Measurements from ENCODE around the gene GNPAT. TPM values are rescaled to one million over a fixed set of nuclear protein-coding genes. Genes with fewer than 3 reads are reported as not detected.

The GNPAT gene
- total RNA-seq, 2 experiments from 2014 or later: 11.8 to 12.8 TPM

DNA sequence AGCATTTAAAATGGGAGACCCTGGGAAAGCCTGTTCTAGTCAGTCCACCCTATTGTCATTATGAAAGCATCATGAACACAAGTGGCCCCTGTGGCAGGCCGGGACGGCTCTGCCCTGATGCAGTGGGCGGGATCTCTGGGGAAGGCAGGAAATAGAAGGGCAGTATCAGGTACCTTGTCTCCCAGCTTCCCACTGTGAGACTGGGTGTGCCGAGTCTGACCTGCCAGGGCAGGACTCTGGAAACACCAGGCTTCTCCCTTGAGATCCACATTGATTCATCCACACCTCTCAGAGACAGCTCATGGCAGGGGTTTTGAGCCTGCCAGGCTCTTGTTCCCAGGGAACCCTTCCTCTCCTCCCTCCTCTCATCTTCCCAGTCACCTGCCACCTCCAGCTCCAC, 24.5 kb upstream of the GNPAT start:
- H3K4me1 Mint-ChIP-seq (ENCODE audit: low read depth): peaks cover 6% of the 10 kb centered on the region
- ATAC-seq (ENCODE audit: poor library complexity): no peak
- ChIA-PET CTCF (no interaction called here), POLR2A (no interaction called here)
- no peak overlapping the region for H3K4me3 Mint-ChIP-seq
- no peak overlapping the region for H3K27ac Mint-ChIP-seq
- no peak for TF ChIP-seq CTCF (IDR thresholded peaks at IDR 0.05)
- no peak for DNase-seq
- H3K27me3 ChIP-seq (ENCODE audit: control insufficient read depth in 1 of 2, insufficient read depth in 2 of 2, low read length in 2 of 2): no peaks in the 10 kb centered on the region
- H3K4me3 ChIP-seq (ENCODE audit: low read length): no peak overlapping the region
- intact Hi-C loops (cut with DNase I, micrococcal nuclease): loop anchor here in 1 of 2 experiments (10.0 kb wide), 1 partner anchor 202 kb away; no protein-coding TSS in a partner anchor
- H3K9me3 ChIP-seq (ENCODE audit: control insufficient read depth in 1 of 2, insufficient read depth in 1 of 2, low read length in 2 of 2): no peaks in the 10 kb centered on the region
- H3K4me1 ChIP-seq (ENCODE audit: insufficient read depth, low read length): peaks cover 4% of the 10 kb centered on the region
- H3K27me3 Mint-ChIP-seq: no peaks in the 10 kb centered on the region
- H3K36me3 ChIP-seq (ENCODE audit: insufficient read depth, low read length): no peaks in the 10 kb centered on the region
- no peaks in the 10 kb centered on the region for H3K36me3 Mint-ChIP-seq (ENCODE audit: low read depth)
- no peak overlapping the region for H3K27ac ChIP-seq (ENCODE audit: low read depth in 1 of 2, low read length in 2 of 2)
- no peaks in the 10 kb centered on the region for H3K9me3 Mint-ChIP-seq

- Mint-ChIP-seq H3K36me3 (ENCODE audit: low read depth) (no peaks in the 10 kb centered on the region), H3K4me3 (no peak overlapping the region), H3K27me3 (no peaks in the 10 kb centered on the region), H3K9me3 (no peaks in the 10 kb centered on the region), H3K27ac (no peak overlapping the region), H3K4me1 (ENCODE audit: low read depth) (peaks cover 4% of the 10 kb centered on the region)
- Histone ChIP-seq H3K27me3 (ENCODE audit: control insufficient read depth in 1 of 2, insufficient read depth in 2 of 2, low read length in 2 of 2) (no peaks in the 10 kb centered on the region), H3K36me3 (ENCODE audit: insufficient read depth, low read length) (no peaks in the 10 kb centered on the region), H3K9me3 (ENCODE audit: control insufficient read depth in 1 of 2, insufficient read depth in 1 of 2, low read length in 2 of 2) (no peaks in the 10 kb centered on the region), H3K4me1 (ENCODE audit: insufficient read depth, low read length) (no peaks in the 10 kb centered on the region), H3K27ac (ENCODE audit: low read depth in 1 of 2, low read length in 2 of 2) (no peak overlapping the region), H3K4me3 (ENCODE audit: low read length) (no peak overlapping the region)
- intact Hi-C loops (cut with DNase I, micrococcal nuclease): loop anchor here in 1 of 2 experiments (10.0 kb wide), 1 partner anchor 202 kb away; no protein-coding TSS in a partner anchor
- CTCF ChIA-PET: no interaction called here
- no peak for DNase-seq
- ATAC-seq (ENCODE audit: poor library complexity): no peak
- POLR2A ChIA-PET: no interaction called here
- no peak for TF ChIP-seq CTCF (IDR thresholded peaks at IDR 0.05)
Measured at GRCh38 chr1:231217056-231217455, 24.0 kb upstream of the GNPAT start.

DNA sequence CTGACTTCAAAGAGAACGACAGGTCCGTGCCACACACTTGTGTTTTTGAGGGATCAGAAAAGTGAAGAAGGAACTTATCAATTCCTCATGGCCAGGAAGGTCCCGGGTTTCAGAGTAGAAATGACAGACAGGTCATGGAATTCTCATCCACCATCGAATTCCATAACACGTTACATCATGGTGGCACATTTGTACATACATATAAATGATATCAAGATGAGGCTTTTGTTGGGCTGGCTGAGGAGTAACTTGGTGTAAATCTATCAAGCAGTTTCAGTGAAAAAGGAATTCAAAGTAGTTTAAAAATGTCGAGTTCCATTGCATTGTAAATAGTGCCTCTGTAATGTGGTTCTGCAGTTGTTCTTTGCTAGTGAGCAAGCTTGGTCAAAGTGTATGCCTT, 22.9 kb upstream of the GNPAT start:
- H3K27ac ChIP-seq (ENCODE audit: low read depth in 1 of 2, low read length in 2 of 2): no peak overlapping the region
- Mint-ChIP-seq H3K4me3 (no peak overlapping the region), H3K27ac (no peak overlapping the region), H3K9me3 (no peaks in the 10 kb centered on the region), H3K4me1 (ENCODE audit: low read depth) (peaks cover 4% of the 10 kb centered on the region), H3K27me3 (no peaks in the 10 kb centered on the region), H3K36me3 (ENCODE audit: low read depth) (peaks cover 4% of the 10 kb centered on the region)
- POLR2A ChIA-PET: no interaction called here
- H3K4me1 ChIP-seq (ENCODE audit: insufficient read depth, low read length): no peaks in the 10 kb centered on the region
- H3K4me3 ChIP-seq (ENCODE audit: low read length): no peak overlapping the region
- no peaks in the 10 kb centered on the region for H3K9me3 ChIP-seq (ENCODE audit: control insufficient read depth in 1 of 2, insufficient read depth in 1 of 2, low read length in 2 of 2)
- CTCF ChIA-PET: no interaction called here
- ATAC-seq (ENCODE audit: poor library complexity) (no peak), DNase-seq (no peak)
- TF ChIP-seq CTCF (IDR thresholded peaks at IDR 0.05): no peak
- H3K27me3 ChIP-seq (ENCODE audit: control insufficient read depth in 1 of 2, insufficient read depth in 2 of 2, low read length in 2 of 2): no peaks in the 10 kb centered on the region
- intact Hi-C loops (cut with DNase I, micrococcal nuclease): loop anchor here in 1 of 2 experiments (10.0 kb wide), 1 partner anchor 203 kb away; no protein-coding TSS in a partner anchor
- peaks cover 5% of the 10 kb centered on the region for H3K36me3 ChIP-seq (ENCODE audit: insufficient read depth, low read length)

All from CD4-positive, alpha-beta T cell (primary cell).